GM19025 (cell line): Measurements from ENCODE around the gene SUMO4.

Source experiments
- ATAC-seq: cut with Tn5 transposase; IDR thresholded peaks from one replicate; pipeline ENCODE4 v1.9.1; 2021; ENCODE audit warnings: mild to moderate bottlenecking, low read depth, moderate library complexity; ENCODE audit not compliant: unreplicated experiment

SUMO4 gene

GRCh38 chr6:149449831-149450678, 50.0 kb downstream of the SUMO4 start:
- ATAC-seq = no peak
